HCT116 (cell line): ENCODE data around the gene ATG10.

Experiments
- ATF3 ChIP-seq: IDR thresholded peaks from 2 replicates; pipeline ENCODE4 v1.6.1; 2012
- CTCF ChIP-seq, 3 experiments: fragments of 200-600 bp in 1 of 3; sonication (generic) in 1 of 3; IDR thresholded peaks in 2 of 3; conservative IDR thresholded peaks in 1 of 3; 2 replicates each; pipeline ENCODE4 v1.5.1; 2012 to 2017; ENCODE audit warnings: low read depth in 2 of 3, low read length in 2 of 3, antibody characterized with exemption in 1 of 3, borderline replicate concordance in 1 of 3, control low read depth in 1 of 3, mild to moderate bottlenecking in 1 of 3, mixed read lengths in 1 of 3, mixed run types in 1 of 3, moderate library complexity in 1 of 3; ENCODE audit not compliant: insufficient read depth in 1 of 3
- POLR2A ChIP-seq: IDR thresholded peaks from 2 replicates; pipeline ENCODE4 v1.7.0; 2011; ENCODE audit warnings: borderline replicate concordance; ENCODE audit not compliant: insufficient read depth, insufficient read length; ENCODE audit errors: extremely low read depth
- POLR2AphosphoS5 ChIP-seq: IDR thresholded peaks from 2 replicates; pipeline ENCODE4 v1.6.1; 2011; ENCODE audit warnings: mild to moderate bottlenecking, low read depth, low read length, moderate library complexity
- RAD21 ChIP-seq: IDR thresholded peaks from 2 replicates; pipeline ENCODE4 v1.6.1; 2012; ENCODE audit warnings: low read depth, mild to moderate bottlenecking
- REST ChIP-seq: IDR thresholded peaks from 2 replicates; pipeline ENCODE4 v1.6.1; 2012; ENCODE audit warnings: low read depth

DNA sequence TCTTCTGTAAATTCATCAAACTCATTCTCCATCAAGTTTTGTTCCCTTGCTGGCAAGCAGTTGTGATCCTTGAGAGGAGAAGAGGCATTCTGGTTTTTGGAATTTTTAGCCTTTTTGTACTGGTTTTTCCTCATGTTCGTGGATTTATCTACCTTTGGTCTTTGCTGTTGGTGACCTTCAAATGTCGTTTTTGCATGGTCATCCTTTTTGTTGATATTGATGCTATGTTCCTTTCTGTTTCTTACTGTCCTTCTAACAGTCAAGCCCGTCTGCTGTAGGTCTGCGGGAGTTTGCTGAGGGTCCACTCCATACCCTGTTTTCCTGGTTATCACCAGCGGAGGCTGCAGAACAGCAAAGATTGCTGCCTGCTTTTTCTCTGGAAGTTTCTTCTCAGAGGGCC is 165.4 kb downstream of the ATG10 start:
- TF ChIP-seq POLR2A (no peak), POLR2AphosphoS5 (no peak), RAD21 (no peak), CTCF (IDR thresholded peaks at IDR 0.05 in 2 of 3, conservative IDR thresholded peaks at IDR 0.05 in 1 of 3; ENCODE audit: borderline replicate concordance in 1 of 3, insufficient read depth in 1 of 3, low read depth in 2 of 3, low read length in 2 of 3) (no peak), ATF3 (no peak), REST (no peak)
